ENCODE results near the gene PARD6B.
"Not testable (repeated sequence)": the region's sequence is repeated elsewhere in the genome, so short reads cannot be mapped to it uniquely, and the experiment has no call there.

The PARD6B gene

GRCh38 chr20:50745634-50746137 lies 14.3 kb downstream of the PARD6B start:
- no peak for DNase-seq (ENCODE audit: low read depth, low spot score)

GRCh38 chr20:50746138-50746940 lies 15.0 kb downstream of the PARD6B start:
- no peak for DNase-seq (ENCODE audit: low read depth, low spot score)

GRCh38 chr20:50747275-50747674 lies 15.9 kb downstream of the PARD6B start:
- DNase-seq (ENCODE audit: low read depth, low spot score), result no peak

- no peak for DNase-seq (ENCODE audit: low read depth, low spot score)
These were observed 18.8 kb downstream of the PARD6B start for GRCh38 chr20:50750145-50750671.

GRCh38 chr20:50753152-50753551 lies 21.8 kb downstream of the PARD6B start:
- DNase-seq (ENCODE audit: low read depth, low spot score), result no peak

- no peak for DNase-seq (ENCODE audit: low read depth, low spot score)
These were observed 23.0 kb downstream of the PARD6B start for GRCh38 chr20:50754420-50754819.

- no peak for DNase-seq (ENCODE audit: low read depth, low spot score)
These were observed 25.1 kb downstream of the PARD6B start for GRCh38 chr20:50756447-50756846.

GRCh38 chr20:50758469-50758868 lies 27.1 kb downstream of the PARD6B start:
- no peak for DNase-seq (ENCODE audit: low read depth, low spot score)

GRCh38 chr20:50758992-50759391 lies 27.6 kb downstream of the PARD6B start:
- no peak for DNase-seq (ENCODE audit: low read depth, low spot score)

- no peak for DNase-seq (ENCODE audit: low read depth, low spot score)
These were observed 28.3 kb downstream of the PARD6B start for GRCh38 chr20:50759678-50760077.

- no peak for DNase-seq (ENCODE audit: low read depth, low spot score)
These were observed 30.7 kb downstream of the PARD6B start for GRCh38 chr20:50762045-50762422.

GRCh38 chr20:50762435-50763220 lies 31.2 kb downstream of the PARD6B start:
- DNase-seq (ENCODE audit: low read depth, low spot score), result no peak

GRCh38 chr20:50763550-50764458 lies 32.4 kb downstream of the PARD6B start:
- DNase-seq (ENCODE audit: low read depth, low spot score), result not testable (repeated sequence)

- DNase-seq (ENCODE audit: low read depth, low spot score), result not testable (repeated sequence)
These were observed 33.9 kb downstream of the PARD6B start for GRCh38 chr20:50765251-50765650.

GRCh38 chr20:50765674-50766073 lies 34.3 kb downstream of the PARD6B start:
- DNase-seq (ENCODE audit: low read depth, low spot score), result no peak

GRCh38 chr20:50766955-50767809 lies 35.8 kb downstream of the PARD6B start:
- DNase-seq (ENCODE audit: low read depth, low spot score), result not testable (repeated sequence)

GRCh38 chr20:50768991-50769390 lies 37.6 kb downstream of the PARD6B start:
- not testable (repeated sequence) for DNase-seq (ENCODE audit: low read depth, low spot score)

- DNase-seq (ENCODE audit: low read depth, low spot score), result not testable (repeated sequence)
These were observed 38.2 kb downstream of the PARD6B start for GRCh38 chr20:50769551-50770085.

GRCh38 chr20:50771419-50772080 lies 40.2 kb downstream of the PARD6B start:
- DNase-seq (ENCODE audit: low read depth, low spot score), result not testable (repeated sequence)

All from activated naive CD8-positive, alpha-beta T cell treated with anti-CD3 and anti-CD28 coated beads, Interleukin-2, amount 50 U/mL, for 16 hours (primary cell).